Neural crest cell (in vitro differentiated cells): ENCODE measurements around the gene BIVM. TPM values are rescaled to one million over a fixed set of nuclear protein-coding genes. Genes with fewer than 3 reads are reported as not detected.
A peak's percentile ranks its signal among the peaks of the same experiment; 100 is the strongest.

Experiments used
- DNase-seq: peaks from one replicate; pipeline ENCODE4 v3.0.0; 2021; ENCODE audit warnings: low read depth, mixed read lengths, low spot score
- H3K27ac Mint-ChIP-seq: one replicate; pipeline ENCODE4 v1.8.0; 2021; ENCODE audit warnings: mild to moderate bottlenecking, mixed read lengths; ENCODE audit not compliant: unreplicated experiment
- H3K27me3 Mint-ChIP-seq: 2 replicates; pipeline ENCODE4 v1.8.0; 2021; ENCODE audit warnings: low read depth, mild to moderate bottlenecking, mixed read lengths
- H3K36me3 Mint-ChIP-seq: 2 replicates; pipeline ENCODE4 v1.8.0; 2021; ENCODE audit warnings: low read depth, mild to moderate bottlenecking, mixed read lengths
- H3K4me1 Mint-ChIP-seq: 2 replicates; pipeline ENCODE4 v1.8.0; 2021; ENCODE audit warnings: mixed read lengths
- H3K4me3 Mint-ChIP-seq: one replicate; pipeline ENCODE4 v1.8.0; 2021; ENCODE audit warnings: mild to moderate bottlenecking, mixed read lengths
- H3K9me3 Mint-ChIP-seq: 2 replicates; pipeline ENCODE4 v1.8.0; 2021; ENCODE audit warnings: mixed read lengths
- total RNA-seq: library from RNA; stranded (reverse); gene quantifications from 2 replicates; pipeline ENCODE4 v1.2.1, GENCODE V29; 2021
- TF ChIP-seq, protein P1 (sequence below): fragments of 200-600 bp; sonication (generic); conservative IDR thresholded peaks from 2 replicates; pipeline ENCODE4 v1.5.0; 2021; ENCODE audit warnings: antibody characterized with exemption, mild to moderate bottlenecking

Gene BIVM
- total RNA-seq, 1 donor from 2014 or later: 26.4 TPM

DNA sequence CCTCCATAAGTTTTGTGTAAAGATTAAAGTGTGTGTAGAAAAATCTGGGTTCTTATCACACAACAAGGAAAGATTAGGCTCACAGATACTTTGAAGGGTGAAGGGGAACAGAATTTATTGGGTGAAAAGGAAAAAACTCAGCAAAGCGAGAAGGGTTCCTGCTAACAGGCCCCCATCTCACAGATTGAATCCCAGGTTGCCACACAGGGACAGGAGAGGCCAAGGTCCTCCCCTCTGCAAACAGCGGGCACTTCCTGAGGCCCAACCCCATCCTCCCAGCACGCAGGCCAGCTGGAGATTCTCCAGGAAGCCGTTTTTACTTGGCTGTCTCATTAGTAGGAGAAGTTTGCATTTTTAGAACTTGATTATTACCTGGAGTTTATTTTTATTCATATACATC lies 31.7 kb downstream of the BIVM start:
- Mint-ChIP-seq H3K4me1 (no peaks in the 10 kb centered on the region), H3K36me3 (no peaks in the 10 kb centered on the region), H3K4me3 (no peak overlapping the region), H3K27ac (no peak overlapping the region), H3K9me3 (no peaks in the 10 kb centered on the region), H3K27me3 (no peaks in the 10 kb centered on the region)
- no peak for DNase-seq
- TF ChIP-seq, protein P1, sequence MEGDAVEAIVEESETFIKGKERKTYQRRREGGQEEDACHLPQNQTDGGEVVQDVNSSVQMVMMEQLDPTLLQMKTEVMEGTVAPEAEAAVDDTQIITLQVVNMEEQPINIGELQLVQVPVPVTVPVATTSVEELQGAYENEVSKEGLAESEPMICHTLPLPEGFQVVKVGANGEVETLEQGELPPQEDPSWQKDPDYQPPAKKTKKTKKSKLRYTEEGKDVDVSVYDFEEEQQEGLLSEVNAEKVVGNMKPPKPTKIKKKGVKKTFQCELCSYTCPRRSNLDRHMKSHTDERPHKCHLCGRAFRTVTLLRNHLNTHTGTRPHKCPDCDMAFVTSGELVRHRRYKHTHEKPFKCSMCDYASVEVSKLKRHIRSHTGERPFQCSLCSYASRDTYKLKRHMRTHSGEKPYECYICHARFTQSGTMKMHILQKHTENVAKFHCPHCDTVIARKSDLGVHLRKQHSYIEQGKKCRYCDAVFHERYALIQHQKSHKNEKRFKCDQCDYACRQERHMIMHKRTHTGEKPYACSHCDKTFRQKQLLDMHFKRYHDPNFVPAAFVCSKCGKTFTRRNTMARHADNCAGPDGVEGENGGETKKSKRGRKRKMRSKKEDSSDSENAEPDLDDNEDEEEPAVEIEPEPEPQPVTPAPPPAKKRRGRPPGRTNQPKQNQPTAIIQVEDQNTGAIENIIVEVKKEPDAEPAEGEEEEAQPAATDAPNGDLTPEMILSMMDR: no peak

DNA sequence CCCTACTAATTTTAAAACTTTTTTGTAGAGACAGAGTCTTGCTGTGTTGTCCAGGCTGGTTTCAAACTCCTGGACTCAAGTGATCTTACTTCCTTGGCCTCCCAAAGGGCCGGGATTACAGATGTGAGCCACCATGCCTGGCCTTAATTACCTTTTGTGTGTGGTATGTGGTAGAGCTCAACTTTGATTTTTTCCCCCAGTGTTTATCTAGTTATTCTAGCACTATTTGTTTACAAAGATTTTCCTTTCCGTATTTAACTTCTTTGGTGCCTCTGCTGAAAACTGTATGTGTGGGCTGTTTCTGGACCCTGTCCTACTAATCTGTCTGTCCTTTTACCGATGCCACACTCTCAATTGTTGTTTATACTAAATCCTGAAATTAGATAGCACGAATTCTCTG lies 37.6 kb downstream of the BIVM start:
- TF ChIP-seq, protein P1: no peak
- H3K9me3 Mint-ChIP-seq: no peaks in the 10 kb centered on the region
- H3K36me3 Mint-ChIP-seq: peaks cover 10% of the 10 kb centered on the region

DNA sequence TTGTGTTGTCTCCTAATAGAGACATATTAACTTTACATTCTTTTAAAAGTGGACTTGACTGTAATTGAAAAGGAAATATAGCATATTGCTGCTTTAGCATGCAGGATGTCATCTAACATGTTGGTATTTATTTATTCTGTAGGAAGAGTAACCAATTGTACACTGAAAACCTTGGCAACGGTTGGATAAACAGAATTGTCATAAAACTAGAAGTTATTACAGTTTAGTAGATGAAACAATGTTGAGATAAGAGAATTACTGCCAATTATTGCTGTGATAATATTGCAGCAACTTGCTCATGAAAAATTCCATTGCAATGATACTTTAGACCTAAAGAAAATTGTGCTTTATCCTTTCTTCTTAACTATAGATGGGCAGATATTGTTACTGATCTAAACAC lies 39.4 kb downstream of the BIVM start:
- DNase-seq: no peak
- H3K27me3 Mint-ChIP-seq: no peaks in the 10 kb centered on the region
- no peaks in the 10 kb centered on the region for H3K4me1 Mint-ChIP-seq
- TF ChIP-seq, protein P1: no peak
- H3K4me3 Mint-ChIP-seq: no peak overlapping the region
- H3K36me3 Mint-ChIP-seq: peaks cover 10% of the 10 kb centered on the region
- no peaks in the 10 kb centered on the region for H3K9me3 Mint-ChIP-seq
- H3K27ac Mint-ChIP-seq: no peak overlapping the region

More for the DNA sequence above, 37.6 kb downstream of the BIVM start:
- no peak for DNase-seq
- no peak overlapping the region for H3K4me3 Mint-ChIP-seq
- H3K4me1 Mint-ChIP-seq: no peaks in the 10 kb centered on the region
- H3K27me3 Mint-ChIP-seq: no peaks in the 10 kb centered on the region
- H3K27ac Mint-ChIP-seq: no peak overlapping the region

DNA sequence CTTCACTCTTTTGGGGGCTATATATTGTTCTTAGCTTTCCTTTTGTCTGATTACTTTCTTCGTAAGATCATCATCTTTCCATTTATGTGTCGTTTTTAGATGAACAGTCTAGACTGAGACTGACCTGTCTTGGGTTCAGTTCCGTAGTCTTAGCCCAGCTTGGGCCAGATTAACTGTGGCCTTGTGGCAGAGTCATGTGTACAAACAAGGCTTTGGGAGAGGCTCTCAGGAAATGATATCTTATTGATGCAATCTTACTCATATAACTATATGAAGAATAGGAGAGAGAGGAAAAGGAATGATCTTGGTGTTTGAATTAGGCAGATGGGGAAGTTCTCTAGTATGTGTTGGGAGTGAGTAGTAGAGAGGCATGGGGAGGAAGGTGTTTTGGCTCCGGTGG lies 40.1 kb downstream of the BIVM start:
- Mint-ChIP-seq H3K4me1 (no peaks in the 10 kb centered on the region), H3K27ac (no peak overlapping the region), H3K4me3 (no peak overlapping the region), H3K36me3 (peaks cover 10% of the 10 kb centered on the region), H3K27me3 (no peaks in the 10 kb centered on the region), H3K9me3 (no peaks in the 10 kb centered on the region)
- DNase-seq: no peak
- TF ChIP-seq, protein P1: no peak

DNA sequence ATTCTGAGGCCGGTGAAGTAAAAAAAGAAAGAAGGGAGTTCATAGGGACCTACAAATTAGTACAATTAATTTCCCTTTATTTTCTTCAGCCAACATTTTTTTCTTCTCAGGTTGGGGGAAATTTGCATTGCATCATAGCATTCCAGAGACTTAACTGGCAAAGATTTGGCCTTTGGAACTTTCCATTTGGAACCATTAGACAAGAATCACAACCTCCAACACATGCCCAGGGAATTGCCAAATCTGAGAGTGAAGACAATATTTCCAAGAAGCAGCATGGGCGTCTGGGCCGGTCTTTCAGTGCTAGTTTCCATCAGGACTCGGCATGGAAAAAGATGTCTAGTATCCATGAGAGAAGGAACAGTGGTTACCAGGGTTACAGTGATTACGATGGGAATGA lies 40.5 kb downstream of the BIVM start:
- Mint-ChIP-seq H3K27ac (no peak overlapping the region), H3K36me3 (peaks cover 10% of the 10 kb centered on the region), H3K4me3 (no peak overlapping the region), H3K27me3 (no peaks in the 10 kb centered on the region), H3K9me3 (no peaks in the 10 kb centered on the region), H3K4me1 (peaks cover 2% of the 10 kb centered on the region)
- DNase-seq: no peak
- TF ChIP-seq, protein P1: no peak

DNA sequence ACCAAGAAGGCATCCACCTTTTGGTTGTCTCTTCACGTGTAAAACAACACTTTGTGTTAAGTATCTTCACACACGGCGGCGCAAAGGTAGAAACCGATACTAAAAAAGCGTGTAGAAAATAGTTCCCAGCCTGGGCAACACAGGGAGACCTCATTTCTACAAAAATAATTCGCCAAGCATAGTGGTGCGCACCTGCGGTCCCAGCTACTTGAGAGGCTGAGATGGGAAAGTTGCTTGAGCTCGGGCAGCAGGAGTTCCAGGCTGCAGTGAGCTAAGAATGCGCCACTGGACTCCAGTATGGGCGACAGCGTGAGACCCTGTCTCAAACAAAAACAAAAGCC lies 46.3 kb downstream of the BIVM start:
- peak overlapping the region; percentile 98 for H3K4me3 Mint-ChIP-seq
- no peaks in the 10 kb centered on the region for H3K36me3 Mint-ChIP-seq
- H3K9me3 Mint-ChIP-seq: no peaks in the 10 kb centered on the region
- peak overlapping the region; percentile 98 for H3K27ac Mint-ChIP-seq
- H3K27me3 Mint-ChIP-seq: no peaks in the 10 kb centered on the region
- no peak for DNase-seq
- peaks cover 26% of the 10 kb centered on the region for H3K4me1 Mint-ChIP-seq
- TF ChIP-seq, protein P1: no peak
